Stimulated activated CD4-positive, alpha-beta T cell treated with anti-CD3 and anti-CD28 coated beads, Interleukin-4, amount 100 ng/mL, for 4 hours (primary cell): ENCODE measurements around the gene METTL9.
"Not testable (repeated sequence)": the region's sequence is repeated elsewhere in the genome, so short reads cannot be mapped to it uniquely, and the experiment has no call there.

Experiments used
- DNase-seq, 2 experiments: peaks; one replicate each; pipeline ENCODE4 v3.0.0-alpha.2; 2020

METTL9 gene

DNA sequence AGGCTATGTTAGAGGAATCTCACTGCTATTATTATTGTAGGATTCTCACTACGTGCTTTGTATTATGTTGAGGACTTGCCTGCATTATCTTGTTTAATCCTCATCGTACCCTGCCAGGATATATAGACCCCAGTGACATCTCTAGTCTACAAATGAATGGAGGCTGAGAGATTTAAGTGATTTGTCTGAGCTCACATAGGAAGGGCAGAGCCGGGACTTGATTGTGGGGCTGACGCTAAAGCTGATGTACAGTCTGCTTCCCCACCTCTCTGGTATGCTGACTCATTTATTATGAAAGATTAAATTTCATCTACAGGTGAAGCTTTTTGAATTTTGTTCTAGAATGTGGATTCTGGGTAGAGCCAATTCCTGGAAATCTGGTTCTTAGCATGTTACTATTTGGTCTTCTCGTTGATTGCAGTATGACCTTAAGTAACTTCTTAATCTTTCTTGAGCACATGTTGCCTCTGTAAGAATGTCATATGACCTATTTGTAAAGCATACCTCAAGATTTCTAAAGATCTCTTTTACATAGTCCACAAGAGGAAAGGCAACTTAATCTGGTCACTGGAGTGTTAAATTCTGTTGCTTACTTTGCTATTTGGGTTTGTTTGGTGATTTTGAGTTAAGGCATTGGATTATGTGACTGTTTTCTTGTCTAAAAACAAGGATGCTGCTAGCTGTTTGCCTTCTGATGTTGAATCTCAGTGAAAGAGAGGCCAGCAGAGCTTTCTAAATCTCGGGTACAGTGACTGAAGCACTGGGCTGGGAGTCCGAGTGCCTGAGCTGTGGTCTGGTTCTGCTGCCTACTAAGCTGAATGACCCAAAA is 12.4 kb downstream of the METTL9 start:
- DNase-seq = peak in 1 of 2 experiments; percentile 21

DNA sequence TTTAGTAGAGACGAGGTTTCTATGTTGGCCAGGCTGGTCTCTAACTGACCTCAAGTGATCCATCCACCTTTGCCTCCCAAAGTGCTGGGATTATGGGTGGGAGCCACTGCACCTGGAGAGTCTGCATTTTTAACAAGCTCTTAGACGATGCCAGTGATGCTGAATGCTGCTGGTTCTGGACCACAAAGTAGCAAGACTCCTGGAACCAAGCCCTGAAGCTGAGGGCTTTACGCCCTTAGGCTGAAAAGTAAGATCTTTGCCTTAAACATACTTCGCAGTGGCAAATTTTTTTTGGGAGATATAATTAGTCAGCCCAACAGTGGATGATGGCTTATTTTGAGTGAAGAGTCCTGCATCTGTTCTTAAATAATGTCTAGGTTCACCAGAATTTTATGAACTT is 14.0 kb downstream of the METTL9 start:
- DNase-seq = no peak

DNA sequence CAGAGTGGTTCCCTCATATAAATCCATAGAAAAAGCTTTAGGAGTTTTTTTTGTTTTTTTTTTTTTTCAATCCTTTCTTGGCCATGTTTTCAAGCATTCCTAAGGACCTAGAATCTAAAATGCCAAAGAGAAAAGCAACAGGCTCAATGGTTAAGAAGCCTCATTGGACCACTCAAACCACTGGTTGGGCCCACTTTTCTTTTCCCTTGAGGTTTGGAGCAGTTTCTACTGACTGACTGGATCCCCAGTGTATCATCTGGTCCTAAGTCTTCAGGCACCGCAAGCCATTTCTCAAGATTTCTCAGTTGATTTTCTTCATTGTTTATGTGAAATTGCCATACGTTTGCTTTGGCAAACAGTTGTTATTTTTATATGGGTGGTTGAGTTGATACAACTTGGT is 14.4 kb downstream of the METTL9 start:
- DNase-seq = no peak

DNA sequence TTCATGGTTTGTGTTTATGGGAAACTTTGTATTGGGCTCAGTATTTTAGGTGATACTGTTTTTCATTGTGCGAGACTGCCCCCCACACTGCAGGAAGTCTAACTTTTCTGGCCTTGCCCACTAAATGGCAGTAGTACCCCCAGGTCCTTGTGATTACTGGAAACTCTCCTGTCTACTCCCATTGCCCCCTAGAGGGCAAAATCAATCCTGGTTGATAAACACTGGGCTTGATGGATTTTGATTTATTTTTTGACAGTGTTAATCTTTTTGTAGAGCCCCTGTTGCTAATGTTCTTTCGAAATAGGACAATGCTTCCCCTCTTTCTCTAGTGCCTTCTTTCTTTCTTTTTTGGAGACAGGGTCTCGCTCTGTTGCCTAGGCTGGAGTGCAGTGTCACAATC is 15.5 kb downstream of the METTL9 start:
- no peak for DNase-seq

DNA sequence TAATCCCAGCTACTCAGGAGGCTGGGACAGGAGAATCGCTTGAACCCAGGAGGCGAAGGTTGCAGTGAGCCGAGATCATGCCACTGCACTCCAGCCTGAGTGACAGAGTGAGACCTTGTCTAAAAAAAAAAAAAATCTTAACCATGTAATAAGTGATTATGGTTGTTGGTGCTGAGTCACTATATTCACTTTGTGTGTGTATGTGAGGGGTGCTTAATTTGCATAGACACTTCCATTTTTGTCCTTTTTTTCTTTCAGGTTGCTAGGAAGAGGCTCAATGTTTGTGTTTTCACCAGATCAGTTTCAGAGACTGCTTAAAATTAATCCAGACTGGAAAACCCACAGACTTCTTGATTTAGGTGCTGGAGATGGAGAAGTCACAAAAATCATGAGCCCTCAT is 18.2 kb downstream of the METTL9 start:
- no peak for DNase-seq

DNA sequence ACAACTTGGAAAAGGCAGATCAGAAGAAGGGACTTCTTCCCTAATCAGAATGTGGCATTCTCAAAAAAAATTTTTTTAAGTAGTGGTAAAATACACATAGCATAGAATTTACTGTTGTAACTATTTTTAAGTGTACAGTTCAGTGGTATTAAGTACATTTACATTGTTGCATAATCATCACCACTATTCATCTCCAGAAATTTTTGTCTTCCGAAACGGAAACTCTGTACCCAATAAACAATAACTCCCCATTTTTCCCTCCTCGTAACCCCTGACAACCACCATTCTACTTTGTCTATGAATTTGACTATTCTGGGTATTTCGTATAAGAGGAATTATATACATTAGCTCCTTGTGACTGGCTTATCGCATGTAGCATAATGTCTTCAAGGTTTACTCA is 18.9 kb downstream of the METTL9 start:
- DNase-seq = no peak

DNA sequence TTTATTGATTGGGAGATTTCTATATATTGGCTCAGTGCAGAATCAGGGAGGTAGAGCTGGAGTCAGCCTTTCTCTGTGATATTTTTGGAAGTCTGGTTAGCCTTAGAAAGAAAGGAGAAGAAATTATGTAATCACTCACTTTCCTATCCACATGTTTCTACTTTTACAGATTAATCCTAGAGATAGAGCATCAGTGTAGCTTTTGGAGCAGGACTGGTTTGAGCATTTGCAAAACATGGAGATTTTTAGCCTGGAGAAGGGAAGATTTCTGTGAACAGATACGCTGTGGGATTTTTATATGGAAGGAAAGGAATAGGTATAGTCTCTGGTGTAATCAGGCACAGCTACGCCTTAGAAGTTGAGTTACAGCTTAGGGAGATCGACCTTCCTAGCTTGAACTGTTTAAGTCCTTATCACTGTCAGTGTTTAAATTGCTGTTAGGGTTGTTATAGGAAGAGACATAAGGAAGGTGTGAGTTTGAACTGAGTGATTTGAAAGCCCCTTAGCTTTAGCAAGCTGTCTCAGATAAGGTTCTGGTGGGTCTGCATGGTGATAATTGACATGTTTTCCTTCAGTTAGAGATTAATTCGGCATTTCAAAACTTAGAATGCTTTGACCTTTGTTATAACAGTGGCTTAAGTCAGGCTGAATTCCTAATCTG is 20.5 kb downstream of the METTL9 start:
- DNase-seq = no peak

DNA sequence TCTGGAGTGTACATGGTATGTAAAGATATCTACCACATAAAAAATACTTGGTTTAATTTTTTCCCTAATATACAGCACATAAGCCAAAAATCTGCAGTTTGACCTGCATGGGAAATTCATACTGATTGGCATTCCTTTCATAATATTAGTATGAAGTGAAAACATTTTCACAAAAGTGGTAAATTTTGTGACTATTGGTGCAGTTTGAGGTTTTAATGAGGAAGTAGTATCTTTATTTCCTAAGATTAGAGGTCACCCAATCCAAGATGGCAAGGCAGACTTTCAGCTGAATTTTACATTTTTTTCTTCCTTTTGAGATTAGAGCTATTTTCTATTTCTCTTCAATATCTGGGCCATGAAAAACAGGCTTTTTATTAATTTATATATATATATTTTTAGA is 21.2 kb downstream of the METTL9 start:
- no peak for DNase-seq

DNA sequence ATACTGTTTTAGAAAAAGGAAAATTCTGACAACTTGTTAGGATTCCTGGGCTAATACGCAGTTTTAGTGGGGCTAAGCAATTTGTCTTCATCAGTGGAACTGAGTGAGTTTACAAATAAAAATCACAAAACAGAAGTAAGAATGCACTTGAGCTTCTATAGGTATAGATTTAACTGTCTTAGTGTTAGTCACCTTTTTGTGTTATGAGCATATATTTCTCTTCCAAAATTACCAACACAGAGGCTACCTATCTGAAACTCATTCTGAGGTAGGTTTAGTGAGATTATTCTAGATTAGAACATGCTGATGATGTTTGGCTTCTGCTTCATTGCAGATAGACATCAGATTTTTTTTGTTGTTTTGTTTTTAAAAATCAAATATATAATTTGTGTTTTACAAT is 23.2 kb downstream of the METTL9 start:
- no peak for DNase-seq

DNA sequence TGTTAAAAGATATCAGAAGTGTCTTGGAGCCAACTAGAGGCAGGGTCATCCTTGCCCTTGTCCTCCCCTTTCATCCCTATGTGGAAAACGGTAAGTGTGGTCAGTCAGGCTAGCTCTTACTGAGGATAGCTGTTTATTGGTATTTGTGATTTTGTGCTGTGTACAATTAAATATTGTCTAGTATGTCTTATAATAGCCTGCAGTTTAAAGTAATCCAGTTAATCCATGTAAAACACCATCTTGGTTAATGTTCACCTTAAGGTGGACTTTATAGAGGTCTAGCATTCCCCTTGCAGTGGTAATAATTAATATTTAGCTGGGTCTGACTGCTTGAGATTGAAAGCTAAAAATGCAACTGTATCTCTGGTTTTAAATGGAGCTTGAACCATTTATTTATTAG is 25.6 kb downstream of the METTL9 start:
- DNase-seq = no peak

DNA sequence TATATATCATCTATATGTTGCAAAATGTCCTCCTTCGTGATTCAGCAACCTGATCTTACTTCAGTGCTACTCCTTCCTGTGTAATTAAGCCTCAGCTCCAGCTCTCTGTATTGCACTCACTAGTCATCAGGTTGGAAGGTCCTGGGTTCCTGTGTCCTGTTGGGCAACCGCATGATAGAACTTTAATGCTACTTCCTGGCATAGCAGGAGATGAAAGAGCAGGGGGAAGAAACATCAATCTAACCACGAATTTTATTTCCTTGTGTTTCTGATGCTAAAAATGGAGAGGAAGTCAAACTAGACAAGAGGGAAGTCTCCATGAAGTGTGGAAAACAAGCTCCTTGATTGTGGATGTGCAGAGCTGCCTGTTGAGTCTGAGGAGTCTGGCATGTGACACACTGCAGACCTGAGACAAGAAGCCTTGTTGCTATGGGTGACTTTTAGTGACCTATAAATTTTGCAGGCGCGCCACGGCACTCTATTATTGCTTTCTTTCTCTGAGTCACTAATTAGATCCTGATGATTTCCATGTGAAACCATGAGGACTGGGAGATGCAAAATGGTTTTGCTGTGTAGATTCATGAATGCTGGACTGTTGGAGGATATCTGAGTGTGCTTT is 27.4 kb downstream of the METTL9 start:
- DNase-seq = no peak

DNA sequence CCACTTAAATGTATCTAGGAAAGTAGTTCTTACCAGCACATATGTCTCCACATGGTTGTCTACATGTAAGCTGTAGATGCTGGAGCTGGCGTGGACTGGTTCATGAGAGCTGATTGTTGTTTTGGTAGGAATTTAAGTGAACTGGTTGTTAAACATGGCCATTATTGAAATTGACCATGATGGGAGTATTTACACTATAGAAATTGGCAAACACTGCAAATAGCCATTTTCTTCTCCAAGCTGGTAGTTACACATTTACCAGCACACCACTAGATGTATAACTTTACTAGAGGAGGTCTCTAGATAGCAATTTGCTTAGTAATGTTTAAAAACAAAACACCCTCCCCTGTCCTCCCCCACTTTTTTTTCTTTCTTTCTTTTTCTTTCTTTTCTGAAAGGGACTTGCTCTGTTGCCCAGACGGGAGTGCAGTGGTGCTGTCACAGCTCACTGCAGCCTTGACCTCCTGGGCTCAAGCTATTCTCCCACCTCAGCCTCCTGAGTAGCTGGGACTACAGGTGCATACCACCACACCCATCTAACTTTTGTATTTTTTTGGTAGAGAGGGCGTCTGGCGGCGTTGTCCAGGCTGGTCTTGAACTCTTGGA is 28.8 kb downstream of the METTL9 start:
- no peak for DNase-seq

DNA sequence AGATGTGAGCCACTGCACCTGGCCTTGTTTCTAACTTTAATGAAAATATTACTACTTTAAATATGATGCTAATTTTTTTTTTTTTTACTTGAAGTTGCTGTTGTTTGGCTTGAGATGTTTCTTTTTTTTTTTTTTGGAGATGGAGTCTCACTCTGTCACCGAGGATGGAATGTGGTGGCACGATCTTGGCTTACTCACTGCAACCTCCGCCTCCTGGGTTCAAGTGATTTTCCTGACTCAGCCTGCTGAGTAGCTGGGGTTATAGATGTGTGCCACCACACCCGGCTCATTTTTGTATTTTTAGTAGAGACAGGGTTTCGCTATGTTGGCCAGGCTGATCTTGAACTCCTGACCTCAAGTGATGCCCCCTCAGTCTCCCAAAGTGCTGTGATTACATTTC is 29.4 kb downstream of the METTL9 start:
- DNase-seq = no peak

DNA sequence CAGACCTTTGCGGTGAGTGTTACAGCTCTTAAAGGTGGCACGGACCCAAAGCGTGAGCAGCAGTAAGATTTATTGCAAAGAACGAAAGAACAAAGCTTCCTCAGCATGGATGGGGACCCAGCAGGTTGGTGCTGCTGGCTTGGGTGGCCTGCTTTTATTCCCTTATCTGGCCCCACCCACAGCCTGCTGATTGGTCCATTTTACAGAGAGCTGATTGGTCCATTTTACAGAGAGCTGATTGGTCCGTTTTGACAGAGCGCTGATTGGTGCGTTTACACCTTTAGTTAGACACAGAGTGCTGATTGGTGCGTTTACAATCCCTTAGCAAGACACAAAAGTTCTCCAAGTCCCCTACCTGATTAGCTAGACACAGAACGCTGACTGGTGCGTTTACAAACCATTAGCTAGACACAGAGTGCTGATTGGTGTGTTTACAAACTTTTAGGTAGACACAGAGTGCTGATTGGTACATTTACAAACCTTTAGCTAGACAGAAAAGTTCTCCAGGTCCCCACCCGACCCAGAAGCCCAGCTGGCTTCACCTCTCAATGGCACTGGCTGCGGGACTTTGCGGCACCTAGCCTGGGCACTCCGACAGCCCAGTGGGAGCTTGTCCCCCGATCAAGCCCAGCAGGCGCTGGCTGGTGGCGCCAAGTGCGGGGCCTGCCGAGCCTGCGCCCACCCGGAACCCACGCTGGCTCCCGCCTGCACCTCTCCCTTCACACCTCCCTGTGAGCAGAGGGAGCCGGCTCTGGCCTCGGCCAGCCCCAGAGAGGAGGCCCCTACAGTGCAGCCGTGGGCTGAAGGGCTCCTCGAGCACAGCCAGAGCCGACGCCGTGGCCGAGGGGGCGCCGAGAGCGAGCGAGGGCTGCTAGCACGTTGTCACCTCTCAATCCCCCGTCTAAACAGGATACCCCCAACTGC is 30.5 kb downstream of the METTL9 start:
- DNase-seq = not testable (repeated sequence)

DNA sequence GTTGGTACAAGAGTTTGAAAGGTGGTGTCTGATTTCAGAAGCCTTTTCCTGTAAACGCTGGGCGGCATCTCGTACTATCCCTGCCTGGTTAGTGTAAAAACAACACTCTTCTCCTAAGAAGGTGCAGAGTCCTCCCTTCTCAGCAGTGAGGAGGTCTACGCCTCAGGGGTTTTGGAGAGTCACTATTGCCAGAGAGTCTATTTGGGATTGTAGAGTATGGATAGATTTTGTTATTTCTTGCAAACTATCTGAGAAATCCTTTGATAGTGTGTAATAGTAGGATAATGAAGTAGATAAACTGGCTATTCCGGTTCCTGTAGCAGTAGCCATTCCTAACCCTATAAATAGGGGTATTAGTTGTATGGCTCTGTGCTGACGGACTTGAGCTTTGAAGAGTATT is 31.5 kb downstream of the METTL9 start:
- DNase-seq = not testable (repeated sequence)

DNA sequence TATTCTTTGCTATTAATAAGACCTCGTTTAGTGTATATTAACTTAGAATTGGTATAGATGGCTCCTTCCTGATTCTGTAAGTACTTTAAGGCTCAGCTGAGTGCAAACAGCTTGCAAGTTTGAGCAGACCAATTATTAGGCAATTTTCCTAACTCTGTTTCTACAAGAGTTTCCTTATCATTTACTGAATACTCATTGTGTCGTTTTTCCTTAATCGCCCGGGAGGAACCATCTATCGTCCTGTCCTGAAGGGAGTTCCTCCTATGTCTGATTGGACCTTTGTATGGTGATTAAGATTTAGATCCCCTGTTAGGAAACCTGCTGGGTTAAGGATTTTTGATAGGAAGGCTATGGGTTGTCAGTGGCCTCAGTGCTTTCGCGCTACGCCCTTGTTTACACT is 32.0 kb downstream of the METTL9 start:
- not testable (repeated sequence) for DNase-seq

DNA sequence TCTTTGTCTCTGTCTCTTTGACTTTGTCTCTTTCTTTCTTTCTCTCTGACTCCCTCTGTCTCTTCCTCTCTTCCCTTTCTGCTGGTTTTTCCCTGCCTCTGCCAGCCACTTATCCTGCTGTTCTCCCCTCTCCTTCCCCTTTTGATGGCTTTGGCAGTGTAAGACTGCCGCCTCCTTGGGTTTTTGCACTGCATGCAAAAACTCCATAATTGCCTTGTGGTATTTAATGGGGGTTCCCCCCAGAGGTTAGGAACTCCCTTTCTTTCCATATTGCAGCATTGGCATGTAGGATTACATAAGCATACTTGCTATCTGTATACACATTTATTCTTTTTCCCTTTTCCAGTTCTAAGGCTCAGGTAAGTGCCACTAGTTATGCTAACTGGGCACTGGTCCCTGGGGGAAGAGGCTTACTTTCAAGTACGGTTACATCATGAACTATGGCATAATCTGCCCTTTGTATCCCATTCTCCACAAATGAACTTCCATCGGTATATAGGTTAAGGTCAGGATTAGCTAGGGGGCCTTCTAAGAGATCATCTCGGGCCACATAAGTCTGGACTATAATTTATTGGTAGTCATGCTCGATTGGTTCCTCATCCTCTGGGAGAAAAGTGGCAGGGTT is 32.7 kb downstream of the METTL9 start:
- not testable (repeated sequence) for DNase-seq

DNA sequence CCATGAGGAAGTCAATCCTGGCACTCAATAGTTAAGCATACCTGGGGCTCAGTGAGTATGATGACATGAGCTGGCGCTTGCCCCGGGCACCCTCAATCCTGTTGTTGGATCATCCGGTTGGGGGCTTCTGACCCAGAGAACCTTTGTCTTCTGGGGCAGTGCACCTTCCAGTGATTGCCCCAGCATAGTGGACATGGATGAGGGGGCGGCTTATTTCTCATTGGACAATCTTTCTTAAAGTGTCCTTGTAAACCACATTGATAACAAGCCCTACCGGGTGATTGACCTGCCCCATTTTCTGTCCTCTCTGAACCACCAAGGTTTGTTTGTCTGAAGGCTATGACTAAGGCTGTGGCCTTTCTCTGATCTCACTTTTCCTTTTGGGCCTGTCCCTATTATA is 34.8 kb downstream of the METTL9 start:
- no peak for DNase-seq

DNA sequence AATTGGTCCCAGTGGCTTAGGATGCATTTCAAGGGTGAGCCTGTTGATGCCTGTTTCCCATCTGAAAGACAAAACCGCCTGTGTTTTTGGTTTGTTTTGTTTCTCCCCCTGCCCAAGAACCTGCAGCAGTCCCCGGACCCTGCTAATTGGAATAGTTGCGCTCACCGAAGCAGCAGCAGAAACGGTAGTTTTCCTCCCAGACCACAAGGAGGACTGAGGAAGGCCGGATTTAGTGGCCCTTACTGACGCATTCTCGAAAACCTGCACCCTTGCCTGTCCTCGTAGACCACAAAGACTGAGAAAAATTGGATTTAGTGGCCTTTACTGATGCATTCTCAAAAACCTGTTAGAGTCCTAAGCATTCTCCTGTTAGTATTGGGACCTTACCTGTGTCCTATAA is 36.3 kb downstream of the METTL9 start:
- not testable (repeated sequence) for DNase-seq

DNA sequence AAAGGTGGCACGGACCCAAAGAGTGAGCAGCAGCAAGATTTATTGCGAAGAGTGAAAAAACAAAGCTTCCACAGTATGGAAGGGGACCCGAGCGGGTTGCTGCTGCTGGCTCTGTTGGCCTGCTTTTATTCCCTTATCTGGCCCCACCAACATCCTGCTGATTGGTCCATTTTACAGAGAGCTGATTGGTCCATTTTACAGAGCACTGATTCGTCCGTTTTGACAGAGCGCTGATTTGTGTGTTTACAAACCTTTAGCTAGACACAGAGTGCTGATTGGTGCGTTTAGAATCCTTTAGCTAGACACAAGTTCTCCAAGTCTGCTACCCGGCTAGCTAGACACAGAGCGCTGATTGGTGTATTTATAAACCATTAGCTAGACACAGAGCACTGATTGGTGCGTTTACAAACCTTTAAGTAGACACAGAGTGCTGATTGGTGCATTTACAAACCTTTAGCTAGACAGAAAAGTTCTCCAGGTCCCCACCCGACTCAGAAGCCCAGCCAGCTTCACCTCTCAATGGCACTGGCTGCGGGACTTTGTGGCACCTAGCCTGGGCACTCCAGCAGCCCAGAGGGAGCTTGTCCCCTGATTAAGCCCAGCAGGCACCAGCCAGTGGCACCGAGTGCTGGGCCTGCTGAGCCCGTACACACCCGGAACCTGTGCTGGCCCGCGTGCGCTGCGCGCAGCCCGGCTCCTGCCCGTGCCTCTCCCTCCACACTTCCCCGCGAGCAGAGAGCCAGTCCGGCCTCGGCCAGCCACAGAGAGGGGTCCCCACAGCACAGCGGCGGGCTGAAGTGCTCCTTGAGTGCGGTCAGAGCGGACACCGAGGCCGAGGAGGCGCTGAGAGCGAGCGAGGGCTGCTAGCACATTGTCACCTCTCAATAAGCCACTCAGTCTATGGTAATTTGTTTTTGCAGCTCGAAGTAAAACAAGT is 37.9 kb downstream of the METTL9 start:
- no peak for DNase-seq

DNA sequence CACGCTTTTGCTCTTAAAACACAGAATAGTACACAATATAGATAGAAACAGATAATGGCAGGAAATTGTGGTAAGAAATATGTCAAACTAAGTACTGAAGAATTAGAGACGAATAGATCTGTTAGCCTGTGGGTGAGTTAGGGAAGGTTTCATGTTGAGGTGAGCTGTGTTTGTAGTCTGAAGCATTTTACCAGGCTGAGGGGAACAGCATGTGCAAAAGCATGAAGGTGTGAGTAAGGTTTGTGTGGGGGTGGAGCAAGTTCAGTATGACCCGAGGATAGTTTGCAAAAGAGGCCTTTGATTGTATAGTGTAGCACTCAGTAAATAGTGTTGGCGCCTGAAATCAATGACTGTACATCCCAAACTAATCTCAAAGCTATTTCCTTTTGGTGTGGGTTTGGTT is 39.2 kb downstream of the METTL9 start:
- DNase-seq = peak in 1 of 2 experiments; percentile 35
